GM12892 (cell line): ENCODE data around the gene TAS2R8.

Source experiments
- POLR2A ChIP-seq: IDR thresholded peaks from 2 replicates; pipeline ENCODE4 v1.6.1; 2011; ENCODE audit warnings: low read depth, low read length, control low read depth
- POLR2AphosphoS5 ChIP-seq: IDR thresholded peaks from 2 replicates; pipeline ENCODE4 v1.6.1; 2011; ENCODE audit warnings: low read depth, low read length, control low read depth
- TAF1 ChIP-seq: IDR thresholded peaks from 2 replicates; pipeline ENCODE4 v1.6.1; 2011; ENCODE audit warnings: low read depth, mild to moderate bottlenecking, control low read depth, low read length, borderline replicate concordance

DNA sequence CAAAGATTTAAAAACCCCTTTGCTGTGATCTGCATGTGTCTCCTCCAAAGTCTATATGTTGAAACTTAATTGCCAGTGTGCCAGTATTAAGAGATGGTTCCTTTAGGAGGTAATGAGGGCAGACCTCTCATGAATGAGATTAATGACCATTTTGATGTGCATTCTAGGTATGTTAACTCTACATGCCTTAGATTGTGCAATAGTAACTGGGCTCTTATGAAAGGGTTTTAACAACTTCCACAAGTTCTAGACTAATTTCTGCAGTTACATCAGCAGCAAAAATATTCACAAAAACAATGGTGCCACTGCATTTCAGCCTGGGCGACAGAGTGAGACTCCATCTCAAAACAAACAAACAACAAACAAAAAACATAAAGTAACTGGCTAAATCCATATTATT is 22.9 kb upstream of the TAS2R8 start:
- no peak for TF ChIP-seq POLR2AphosphoS5
- no peak for TF ChIP-seq POLR2A
- no peak for TF ChIP-seq TAF1
